ENCODE data around the gene NUP50.

Gene NUP50

DNA sequence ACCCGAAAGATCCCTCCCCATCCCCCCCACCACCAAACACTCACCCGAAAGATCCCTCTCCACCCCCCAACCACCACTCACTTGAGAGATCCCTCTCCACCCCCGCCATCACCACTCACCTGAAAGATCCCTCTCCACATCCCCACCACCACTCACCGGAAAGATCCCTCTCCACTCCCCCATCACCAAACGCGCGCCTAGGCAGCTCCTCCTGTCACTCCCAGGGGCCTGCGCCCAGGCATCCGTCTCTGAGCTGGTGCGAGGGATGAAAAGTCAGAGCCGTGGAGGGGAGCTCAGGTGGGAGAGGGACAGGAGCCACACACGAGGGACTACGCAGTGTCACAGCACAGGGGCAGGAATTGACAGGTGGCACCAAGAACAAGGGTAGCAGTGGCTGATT is 65.5 kb downstream of the NUP50 start:
- H3K27me3 ChIP-seq (ENCODE audit: insufficient read depth, low read depth, severe bottlenecking): no peaks in the 10 kb centered on the region
- no peak overlapping the region for H3K4me3 ChIP-seq (ENCODE audit: low read depth, low read length)
- no peak for DNase-seq
- TF ChIP-seq CTCF (IDR thresholded peaks at IDR 0.05; ENCODE audit: low read depth, low read length): no peak
- H3K9me3 ChIP-seq (ENCODE audit: severe bottlenecking): no peaks in the 10 kb centered on the region
- H3K27ac ChIP-seq: no peak overlapping the region
- no peaks in the 10 kb centered on the region for H3K36me3 ChIP-seq

DNA sequence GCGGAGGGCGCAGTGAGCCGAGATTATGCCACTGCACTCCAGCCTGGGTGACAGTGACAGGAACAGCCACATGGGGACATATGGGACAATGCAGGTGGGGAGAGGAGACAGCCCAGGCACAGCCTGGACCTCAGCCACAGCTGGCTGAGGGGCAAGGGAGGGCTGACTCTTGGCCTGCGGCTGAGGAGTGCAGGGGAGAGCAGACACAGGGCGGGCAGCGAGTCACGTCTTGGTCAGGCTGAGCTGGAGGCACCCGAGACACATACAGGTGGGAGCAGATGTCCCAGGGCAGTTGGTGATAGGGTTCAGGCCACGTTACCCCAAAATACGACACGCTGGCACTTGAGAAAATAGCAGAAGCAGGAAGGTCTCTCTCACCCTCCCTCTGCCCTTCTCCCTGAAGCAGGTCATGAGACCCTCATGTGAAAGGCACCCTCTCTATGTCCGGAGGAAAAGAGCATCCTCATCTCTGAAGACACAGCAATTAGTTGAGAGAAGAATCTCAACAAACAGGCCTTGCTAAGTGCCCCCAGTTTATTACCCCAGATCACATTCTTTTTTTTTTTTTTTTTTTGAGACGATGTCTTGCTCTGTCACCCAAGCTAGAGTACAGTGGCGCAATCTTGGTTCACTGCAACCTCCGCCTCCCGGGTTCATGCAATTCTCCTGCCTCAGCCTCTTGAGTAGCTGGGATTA is 66.4 kb downstream of the NUP50 start:
- H3K27ac ChIP-seq: no peak overlapping the region
- TF ChIP-seq CTCF (IDR thresholded peaks at IDR 0.05; ENCODE audit: low read depth, low read length): no peak
- H3K27me3 ChIP-seq (ENCODE audit: insufficient read depth, low read depth, severe bottlenecking): no peaks in the 10 kb centered on the region
- no peak overlapping the region for H3K4me3 ChIP-seq (ENCODE audit: low read depth, low read length)
- DNase-seq: no peak
- no peaks in the 10 kb centered on the region for H3K9me3 ChIP-seq (ENCODE audit: severe bottlenecking)
- H3K36me3 ChIP-seq: no peaks in the 10 kb centered on the region

DNA sequence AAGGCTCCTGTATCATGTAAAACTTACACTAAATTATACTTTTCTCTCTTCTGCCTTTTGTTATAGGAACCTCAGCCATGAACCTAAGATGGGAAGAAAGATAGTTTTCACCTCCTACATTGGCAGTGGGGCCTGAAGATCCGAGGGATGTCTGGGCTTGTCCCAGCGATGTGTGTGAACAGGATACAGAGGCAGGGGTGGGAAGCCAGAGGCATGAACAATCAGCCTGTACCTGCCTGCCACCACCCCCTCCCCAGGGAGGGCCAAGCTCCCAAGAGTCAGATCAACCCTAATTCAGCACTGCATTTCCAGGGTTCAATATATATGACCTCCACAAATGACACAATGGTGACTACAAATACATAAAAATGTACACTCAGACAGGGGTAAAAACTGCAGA is 67.6 kb downstream of the NUP50 start:
- no peak for TF ChIP-seq CTCF (IDR thresholded peaks at IDR 0.05; ENCODE audit: low read depth, low read length)
- no peaks in the 10 kb centered on the region for H3K36me3 ChIP-seq
- DNase-seq: no peak
- no peaks in the 10 kb centered on the region for H3K27me3 ChIP-seq (ENCODE audit: insufficient read depth, low read depth, severe bottlenecking)
- no peaks in the 10 kb centered on the region for H3K9me3 ChIP-seq (ENCODE audit: severe bottlenecking)
- H3K27ac ChIP-seq: no peak overlapping the region
- H3K4me3 ChIP-seq (ENCODE audit: low read depth, low read length): no peak overlapping the region

DNA sequence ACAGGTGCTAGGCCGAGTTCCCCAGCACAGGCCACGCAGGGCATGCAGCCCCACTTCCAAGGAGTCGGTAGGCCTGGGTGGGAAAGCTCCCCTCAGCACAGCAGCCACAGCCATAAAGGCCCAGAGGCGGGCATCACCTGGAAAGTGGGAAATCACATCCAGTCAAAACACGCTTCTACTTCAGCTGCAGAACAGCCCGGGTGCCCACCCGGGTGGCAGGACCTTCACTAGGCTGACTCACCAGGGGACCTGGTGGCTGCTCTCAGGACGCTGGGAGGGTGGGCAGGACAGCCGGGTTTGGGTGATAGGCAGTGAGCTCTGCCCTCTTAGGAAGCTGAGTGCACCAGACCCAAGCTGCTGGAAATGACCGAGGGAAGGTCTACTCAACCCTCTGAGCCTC is 69.7 kb downstream of the NUP50 start:
- H3K4me3 ChIP-seq (ENCODE audit: low read depth, low read length): no peak overlapping the region
- no peak overlapping the region for H3K27ac ChIP-seq
- no peaks in the 10 kb centered on the region for H3K9me3 ChIP-seq (ENCODE audit: severe bottlenecking)
- DNase-seq: no peak
- TF ChIP-seq CTCF (IDR thresholded peaks at IDR 0.05; ENCODE audit: low read depth, low read length): no peak
- H3K36me3 ChIP-seq: no peaks in the 10 kb centered on the region; the same call in 1 of the 2 replicates
- no peaks in the 10 kb centered on the region for H3K27me3 ChIP-seq (ENCODE audit: insufficient read depth, low read depth, severe bottlenecking)

GRCh38 chr22:45233827-45234226 is 70.1 kb downstream of the NUP50 start:
- no peak for DNase-seq
- no peaks in the 10 kb centered on the region; the same call in 1 of the 2 replicates for H3K36me3 ChIP-seq
- no peak overlapping the region for H3K27ac ChIP-seq
- no peaks in the 10 kb centered on the region for H3K9me3 ChIP-seq (ENCODE audit: severe bottlenecking)
- H3K4me3 ChIP-seq (ENCODE audit: low read depth, low read length): no peak overlapping the region
- no peak for TF ChIP-seq CTCF (IDR thresholded peaks at IDR 0.05; ENCODE audit: low read depth, low read length)
- no peaks in the 10 kb centered on the region for H3K27me3 ChIP-seq (ENCODE audit: insufficient read depth, low read depth, severe bottlenecking)

All from WERI-Rb-1 (cell line).